Measurements from ENCODE around the gene CCDC148.

The CCDC148 gene

DNA sequence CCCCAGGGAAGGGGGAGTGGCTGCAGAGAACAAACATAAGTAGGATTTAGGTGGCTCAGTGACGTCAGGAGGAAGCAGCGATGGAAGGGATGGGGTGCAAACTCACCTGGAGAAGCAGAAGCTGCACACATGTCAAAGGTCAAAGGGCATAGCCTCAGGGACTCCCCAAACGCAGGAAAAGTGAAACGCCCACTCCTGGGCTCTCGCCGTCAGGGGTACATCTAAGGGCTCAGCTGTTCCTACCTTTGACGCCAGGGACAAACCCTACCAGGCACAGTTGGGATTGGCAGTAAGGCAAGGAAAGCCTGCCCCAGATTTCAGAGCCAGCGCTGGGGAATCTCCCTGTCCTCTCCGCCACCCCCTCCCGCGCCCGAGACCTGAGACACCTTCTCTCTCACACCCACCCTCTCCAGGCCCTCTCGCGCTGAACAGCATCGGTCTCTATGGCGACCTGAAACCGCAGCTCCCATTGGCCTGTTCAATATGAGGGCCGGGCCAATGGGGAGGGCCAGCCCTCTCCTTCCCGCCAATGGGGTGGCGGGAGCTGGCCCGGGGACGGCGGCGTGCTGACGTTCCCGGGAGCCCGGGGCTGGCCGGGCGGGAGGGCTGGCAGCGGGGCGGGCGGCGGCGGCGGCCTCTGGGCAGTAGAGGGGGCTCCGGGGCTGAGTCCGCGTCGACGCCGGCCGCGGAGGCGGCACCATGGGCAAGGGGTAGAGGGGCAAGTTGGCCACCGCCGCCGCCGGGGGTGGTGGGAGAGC is at the start of gene CCDC148, which contains the start of gene PKP4:
TSS of gene CCDC148 (minus strand) at position 445 of the 758 bp plus-strand sequence. CDS start at position 131, 314 bp downstream.
TSS of gene PKP4 (plus strand) at position 644 of the 758 bp plus-strand sequence. CDS start 76,233 bp downstream, outside the sequence.
- TF ChIP-seq POLR2A (IDR thresholded peaks at IDR 0.05; ENCODE audit: extremely low read depth, insufficient read length): peak; percentile 34
- TF ChIP-seq, protein P1, sequence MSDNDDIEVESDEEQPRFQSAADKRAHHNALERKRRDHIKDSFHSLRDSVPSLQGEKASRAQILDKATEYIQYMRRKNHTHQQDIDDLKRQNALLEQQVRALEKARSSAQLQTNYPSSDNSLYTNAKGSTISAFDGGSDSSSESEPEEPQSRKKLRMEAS (IDR thresholded peaks at IDR 0.05; ENCODE audit: low read depth, low read length): no peak
- peak; percentile 95 for DNase-seq (ENCODE audit: low read depth)
- H3K4me3 ChIP-seq (ENCODE audit: low read depth, low read length): peak within 1 kb of the TSS; percentile 74

DNA sequence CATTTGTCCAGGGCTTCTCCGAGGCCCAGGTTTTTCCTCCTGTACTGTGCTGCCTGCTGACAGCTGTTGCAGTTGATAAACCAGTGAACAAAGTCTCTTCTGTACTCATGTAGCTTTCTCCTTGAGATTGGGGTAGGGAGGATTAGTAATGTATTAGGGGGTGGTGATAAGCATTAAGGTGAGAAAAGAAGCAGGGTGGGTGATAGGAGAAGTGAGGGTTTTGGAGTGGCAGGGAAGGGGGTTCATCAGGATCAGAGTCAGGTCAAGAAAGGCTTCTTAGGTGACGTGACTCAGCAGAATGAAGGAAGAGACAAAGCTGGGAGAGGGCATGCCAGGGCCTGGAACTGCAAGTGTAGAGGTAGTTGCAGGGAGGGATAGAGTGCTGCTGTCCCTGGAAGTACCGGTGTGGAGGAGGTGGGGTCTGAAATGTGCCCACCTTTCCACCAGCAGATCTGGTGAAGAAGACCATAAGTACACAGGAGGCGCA is 48.9 kb upstream of the CCDC148 start:
- DNase-seq (ENCODE audit: low read depth): no peak
- no peak for TF ChIP-seq POLR2A (IDR thresholded peaks at IDR 0.05; ENCODE audit: extremely low read depth, insufficient read length)
- TF ChIP-seq, protein P1 (IDR thresholded peaks at IDR 0.05; ENCODE audit: low read depth, low read length): no peak
- TF ChIP-seq, protein P2, sequence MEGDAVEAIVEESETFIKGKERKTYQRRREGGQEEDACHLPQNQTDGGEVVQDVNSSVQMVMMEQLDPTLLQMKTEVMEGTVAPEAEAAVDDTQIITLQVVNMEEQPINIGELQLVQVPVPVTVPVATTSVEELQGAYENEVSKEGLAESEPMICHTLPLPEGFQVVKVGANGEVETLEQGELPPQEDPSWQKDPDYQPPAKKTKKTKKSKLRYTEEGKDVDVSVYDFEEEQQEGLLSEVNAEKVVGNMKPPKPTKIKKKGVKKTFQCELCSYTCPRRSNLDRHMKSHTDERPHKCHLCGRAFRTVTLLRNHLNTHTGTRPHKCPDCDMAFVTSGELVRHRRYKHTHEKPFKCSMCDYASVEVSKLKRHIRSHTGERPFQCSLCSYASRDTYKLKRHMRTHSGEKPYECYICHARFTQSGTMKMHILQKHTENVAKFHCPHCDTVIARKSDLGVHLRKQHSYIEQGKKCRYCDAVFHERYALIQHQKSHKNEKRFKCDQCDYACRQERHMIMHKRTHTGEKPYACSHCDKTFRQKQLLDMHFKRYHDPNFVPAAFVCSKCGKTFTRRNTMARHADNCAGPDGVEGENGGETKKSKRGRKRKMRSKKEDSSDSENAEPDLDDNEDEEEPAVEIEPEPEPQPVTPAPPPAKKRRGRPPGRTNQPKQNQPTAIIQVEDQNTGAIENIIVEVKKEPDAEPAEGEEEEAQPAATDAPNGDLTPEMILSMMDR (IDR thresholded peaks at IDR 0.05; ENCODE audit: low read depth, low read length): no peak
- TF ChIP-seq MYC (IDR thresholded peaks at IDR 0.05; ENCODE audit: low read depth, low read length): no peak
- no peak overlapping the region for H3K4me3 ChIP-seq (ENCODE audit: low read depth, low read length)

DNA sequence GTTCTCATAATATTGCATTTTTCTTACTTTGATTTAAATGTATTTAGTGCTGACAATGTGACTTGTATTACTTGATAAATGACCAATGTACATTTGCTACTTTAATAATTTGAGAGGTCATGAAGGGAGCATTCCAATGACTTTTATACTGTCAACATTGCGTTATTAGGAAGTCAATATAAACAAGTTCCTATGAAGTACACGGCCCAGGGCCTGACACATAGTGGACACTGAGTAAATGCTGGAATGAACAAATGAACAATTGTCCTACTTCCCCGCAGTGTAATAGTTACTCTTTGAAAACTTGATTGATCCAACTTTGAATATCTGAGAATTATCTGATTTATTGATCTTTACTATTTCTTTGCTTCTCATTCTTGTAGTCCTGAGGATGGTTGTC is 47.5 kb upstream of the CCDC148 start:
- H3K4me3 ChIP-seq (ENCODE audit: low read depth, low read length): no peak overlapping the region
- no peak for DNase-seq (ENCODE audit: low read depth)
- TF ChIP-seq, protein P2 (IDR thresholded peaks at IDR 0.05; ENCODE audit: low read depth, low read length): no peak
- no peak for TF ChIP-seq MYC (IDR thresholded peaks at IDR 0.05; ENCODE audit: low read depth, low read length)
- TF ChIP-seq POLR2A (IDR thresholded peaks at IDR 0.05; ENCODE audit: extremely low read depth, insufficient read length): no peak
- TF ChIP-seq, protein P1 (IDR thresholded peaks at IDR 0.05; ENCODE audit: low read depth, low read length): no peak

DNA sequence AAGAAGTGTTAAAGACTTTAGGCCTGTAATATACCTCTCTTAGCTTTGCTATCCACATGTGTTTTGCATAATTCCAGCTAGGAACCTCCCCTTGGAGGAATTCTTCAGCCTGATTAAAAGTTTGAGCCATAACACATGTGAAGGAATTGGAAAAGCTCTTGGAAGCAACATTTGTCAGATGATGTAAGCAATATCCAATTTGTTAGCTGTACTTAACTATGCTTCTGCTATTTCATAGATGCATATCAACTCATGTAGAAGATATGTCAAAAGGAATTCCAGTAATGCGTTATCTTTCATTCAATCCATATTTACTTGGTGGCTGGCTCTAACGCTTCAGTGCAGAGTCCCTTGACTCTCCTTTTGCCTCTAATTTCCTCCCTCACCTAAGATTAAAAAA is 46.4 kb upstream of the CCDC148 start:
- no peak overlapping the region for H3K4me3 ChIP-seq (ENCODE audit: low read depth, low read length)
- TF ChIP-seq POLR2A (IDR thresholded peaks at IDR 0.05; ENCODE audit: extremely low read depth, insufficient read length) (no peak), MYC (IDR thresholded peaks at IDR 0.05; ENCODE audit: low read depth, low read length) (no peak)
- TF ChIP-seq, protein P1 (IDR thresholded peaks at IDR 0.05; ENCODE audit: low read depth, low read length): no peak
- TF ChIP-seq, protein P2 (IDR thresholded peaks at IDR 0.05; ENCODE audit: low read depth, low read length): no peak
- DNase-seq (ENCODE audit: low read depth): no peak

DNA sequence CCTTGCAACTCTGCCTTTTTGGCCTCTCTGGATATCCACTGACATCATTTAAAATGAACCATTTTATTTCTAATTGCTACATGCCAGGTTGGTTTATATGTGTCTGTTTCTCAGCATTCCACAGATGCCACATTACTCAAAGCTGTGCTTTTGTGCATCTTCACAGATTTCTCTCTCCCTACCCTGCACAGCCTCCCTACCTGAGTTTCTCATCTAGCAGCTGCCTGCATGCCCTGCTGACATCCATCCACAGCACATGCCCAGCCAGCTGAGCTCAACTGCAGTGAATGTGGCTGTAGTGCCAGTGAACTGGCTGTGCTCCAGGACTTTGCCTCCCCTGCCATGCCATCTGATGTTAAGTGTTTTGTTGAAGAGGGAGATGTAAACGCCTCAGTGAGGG is 44.7 kb upstream of the CCDC148 start:
- H3K4me3 ChIP-seq (ENCODE audit: low read depth, low read length): no peak overlapping the region
- DNase-seq (ENCODE audit: low read depth): no peak
- TF ChIP-seq, protein P2 (IDR thresholded peaks at IDR 0.05; ENCODE audit: low read depth, low read length): no peak
- TF ChIP-seq, protein P1 (IDR thresholded peaks at IDR 0.05; ENCODE audit: low read depth, low read length): no peak
- TF ChIP-seq POLR2A (IDR thresholded peaks at IDR 0.05; ENCODE audit: extremely low read depth, insufficient read length): no peak
- no peak for TF ChIP-seq MYC (IDR thresholded peaks at IDR 0.05; ENCODE audit: low read depth, low read length)

DNA sequence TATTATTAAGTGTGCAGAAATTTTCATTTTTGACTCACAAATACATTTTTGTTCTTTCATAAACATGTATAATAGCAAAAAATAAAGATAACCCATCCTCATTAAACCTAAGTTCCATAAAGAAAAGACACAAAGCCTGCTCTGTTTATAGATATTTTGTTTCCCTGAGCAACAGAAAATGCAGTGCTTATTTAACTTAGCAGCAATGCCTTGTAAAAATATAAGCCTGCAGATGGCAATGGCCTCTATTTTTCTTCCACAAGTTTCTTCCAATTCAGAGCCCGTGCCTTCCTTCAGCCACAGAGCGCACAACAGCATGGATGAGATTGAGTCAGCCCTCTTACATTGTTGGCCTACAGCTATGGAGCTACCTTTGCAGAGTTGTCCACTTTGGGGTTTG is 43.8 kb upstream of the CCDC148 start:
- H3K4me3 ChIP-seq (ENCODE audit: low read depth, low read length): no peak overlapping the region
- DNase-seq (ENCODE audit: low read depth): no peak
- TF ChIP-seq MYC (IDR thresholded peaks at IDR 0.05; ENCODE audit: low read depth, low read length) (no peak), POLR2A (IDR thresholded peaks at IDR 0.05; ENCODE audit: extremely low read depth, insufficient read length) (no peak)
- TF ChIP-seq, protein P1 (IDR thresholded peaks at IDR 0.05; ENCODE audit: low read depth, low read length): no peak
- TF ChIP-seq, protein P2 (IDR thresholded peaks at IDR 0.05; ENCODE audit: low read depth, low read length): no peak

All from NB4 (cell line).